Renal pelvis (tissue), 4 donors: Measurements from ENCODE around the gene NKX1-2. TPM values are rescaled to one million over a fixed set of nuclear protein-coding genes. Genes with fewer than 3 reads are reported as not detected.
"Not testable (repeated sequence)": the region's sequence is repeated elsewhere in the genome, so short reads cannot be mapped to it uniquely, and the experiment has no call there.

Experiments
- DNase-seq: peaks from one replicate; pipeline ENCODE4 v3.0.0-alpha.2; 2013
- polyA plus RNA-seq, 3 donors: library from polyadenylated mRNA; unstranded; fragments of 120-200 nt; gene quantifications; one replicate each; pipeline ENCODE4 v1.2.1, GENCODE V29; 2013; ENCODE audit not compliant: insufficient read length in 3 of 3

NKX1-2 gene
- polyA plus RNA-seq, 3 donors, result not detected

- DNase-seq, result no peak
These were observed 1.4 kb upstream of the NKX1-2 start for GRCh38 chr10:124451276-124451675.

GRCh38 chr10:124450783-124451057 lies 885 bp upstream of the NKX1-2 start:
- no peak for DNase-seq

GRCh38 chr10:124449170-124450011 lies 444 bp downstream of the NKX1-2 start:
- no peak for DNase-seq

GRCh38 chr10:124448696-124449169 lies 1.1 kb downstream of the NKX1-2 start:
- DNase-seq, result no peak

GRCh38 chr10:124447751-124448466 lies 1.9 kb downstream of the NKX1-2 start:
- no peak for DNase-seq

- no peak for DNase-seq
These were observed 2.7 kb downstream of the NKX1-2 start for GRCh38 chr10:124446830-124447750.

GRCh38 chr10:124441694-124442093 lies 8.1 kb downstream of the NKX1-2 start:
- DNase-seq, result not testable (repeated sequence)

- no peak for DNase-seq
These were observed 13.6 kb downstream of the NKX1-2 start for GRCh38 chr10:124436191-124436638.

- not testable (repeated sequence) for DNase-seq
These were observed 14.2 kb downstream of the NKX1-2 start for GRCh38 chr10:124435683-124436082.

- DNase-seq, result no peak
These were observed 16.4 kb downstream of the NKX1-2 start for GRCh38 chr10:124433461-124433860.

- DNase-seq, result no peak
These were observed 19.8 kb downstream of the NKX1-2 start for GRCh38 chr10:124430077-124430476.

- DNase-seq, result no peak
These were observed 20.3 kb downstream of the NKX1-2 start for GRCh38 chr10:124429576-124429975.

GRCh38 chr10:124428207-124428777 lies 21.5 kb downstream of the NKX1-2 start:
- DNase-seq, result no peak

GRCh38 chr10:124425227-124425962 lies 24.4 kb downstream of the NKX1-2 start:
- DNase-seq, result no peak

- DNase-seq, result no peak
These were observed 26.0 kb downstream of the NKX1-2 start for GRCh38 chr10:124423813-124424212.

GRCh38 chr10:124422742-124423141 lies 27.1 kb downstream of the NKX1-2 start:
- DNase-seq, result no peak

- DNase-seq, result no peak
These were observed 29.6 kb downstream of the NKX1-2 start for GRCh38 chr10:124420254-124420653.

- DNase-seq, result no peak
These were observed 30.2 kb downstream of the NKX1-2 start for GRCh38 chr10:124419635-124420034.

GRCh38 chr10:124418726-124419501 lies 30.9 kb downstream of the NKX1-2 start, which contains the start of gene OAT:
TSS of gene OAT (minus strand) at chr10:124418923. CDS start at chr10:124412171, 6,752 bp downstream.
- peak; percentile 98 for DNase-seq
